Umbilical cord (tissue), 2 donors: ENCODE data around the gene OTP. TPM values are rescaled to one million over a fixed set of nuclear protein-coding genes. Genes with fewer than 3 reads are reported as not detected.

Source experiments
- DNase-seq: peaks from one replicate; pipeline ENCODE4 v3.0.0-alpha.2; 2015; ENCODE audit warnings: low spot score
- total RNA-seq: library from RNA; depleted of rRNA; stranded (reverse); fragments of >200 nt; gene quantifications from one replicate; pipeline ENCODE4 v1.2.3, GENCODE V29; 2014; ENCODE audit warnings: low replicate concordance; ENCODE audit not compliant: insufficient read depth

Gene OTP
- total RNA-seq, result 6.0 TPM

DNA sequence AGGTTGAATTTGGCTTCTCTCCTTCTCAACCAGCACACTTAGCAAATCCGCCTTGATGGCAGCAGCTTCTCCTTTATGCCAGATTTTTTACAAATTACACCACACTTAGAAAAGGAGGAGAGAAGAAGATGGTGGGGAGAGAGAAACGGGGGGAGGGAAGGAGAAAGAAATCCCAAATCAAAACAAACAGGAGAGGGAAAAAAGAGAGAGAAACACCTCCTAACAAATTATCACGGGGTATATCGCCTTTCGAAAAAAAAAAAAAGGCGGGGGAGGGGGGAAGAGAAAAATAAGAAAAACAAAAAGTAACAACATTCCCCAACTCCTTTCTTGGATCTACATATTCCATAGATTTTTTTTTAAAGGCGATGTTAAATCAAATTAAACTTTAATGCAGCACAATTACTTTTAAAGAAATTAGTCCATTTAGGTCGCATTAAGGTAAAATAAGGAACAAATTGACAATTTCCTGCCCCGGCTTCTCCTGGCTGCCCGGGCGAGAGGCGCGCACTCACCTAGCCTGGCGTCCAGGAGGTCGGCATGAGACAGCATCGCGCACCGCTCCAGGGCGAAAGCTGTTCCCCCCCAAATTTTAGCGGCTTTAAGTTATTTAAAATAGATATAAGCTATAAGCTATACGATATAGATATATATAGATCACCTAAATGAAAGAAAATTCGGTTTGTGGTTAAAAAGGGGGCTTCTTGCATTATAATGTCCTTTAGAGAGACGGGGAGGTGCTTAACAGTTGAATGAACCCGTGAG lies at the start of gene OTP:
Gene OTP (minus strand): TSS at position 716 of the 765 bp plus-strand sequence. CDS start 164 bp downstream, at position 552.
- no peak for DNase-seq

DNA sequence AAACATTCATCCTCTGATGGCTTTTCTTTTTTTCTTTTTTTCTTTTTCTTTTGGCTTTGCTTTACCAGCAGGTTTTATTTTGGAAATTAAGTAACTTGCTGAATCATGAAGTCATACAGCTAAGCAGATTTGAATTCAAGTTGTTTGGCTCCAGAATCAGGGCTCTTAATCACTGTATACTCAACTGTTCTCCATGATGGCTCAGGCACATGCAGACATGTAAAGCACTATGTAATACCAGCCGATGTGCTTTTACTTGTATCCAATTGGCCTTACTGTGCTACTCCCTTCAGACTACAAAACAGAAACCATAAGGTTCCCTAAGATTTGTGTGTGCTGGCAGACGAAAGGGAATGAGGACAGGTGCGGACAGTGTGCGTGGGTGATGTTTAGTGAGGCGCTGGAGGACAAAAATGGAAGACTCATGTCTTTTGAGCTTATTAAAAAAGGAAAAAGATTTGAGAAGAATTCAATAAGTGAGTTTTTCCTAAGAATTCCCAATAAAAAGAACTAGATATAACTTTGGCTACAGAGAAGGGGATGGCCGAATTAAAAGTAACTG lies 44.7 kb upstream of the OTP start:
- no peak for DNase-seq

DNA sequence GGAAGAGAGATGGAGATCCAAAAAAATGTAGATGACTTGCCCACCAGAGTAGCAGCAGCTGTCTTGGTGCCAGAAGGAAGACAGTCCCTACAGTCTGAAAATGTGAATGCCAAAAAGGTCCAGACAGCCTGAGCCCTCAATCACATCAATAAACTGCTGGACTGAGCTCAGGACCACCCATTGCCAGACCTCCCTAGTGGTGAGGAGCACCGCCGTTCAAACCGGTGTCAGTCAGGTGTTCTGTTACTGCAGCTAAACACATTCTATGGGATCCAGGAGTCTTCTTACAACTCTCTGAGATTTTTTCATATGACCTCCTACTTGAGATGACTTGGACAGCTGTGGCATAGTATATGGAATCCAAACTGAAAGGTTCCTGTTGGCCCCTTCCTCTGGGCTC lies 32.0 kb upstream of the OTP start:
- DNase-seq, result no peak

- no peak for DNase-seq
These were observed 31.2 kb upstream of the OTP start for GRCh38 chr5:77669677-77670076.

DNA sequence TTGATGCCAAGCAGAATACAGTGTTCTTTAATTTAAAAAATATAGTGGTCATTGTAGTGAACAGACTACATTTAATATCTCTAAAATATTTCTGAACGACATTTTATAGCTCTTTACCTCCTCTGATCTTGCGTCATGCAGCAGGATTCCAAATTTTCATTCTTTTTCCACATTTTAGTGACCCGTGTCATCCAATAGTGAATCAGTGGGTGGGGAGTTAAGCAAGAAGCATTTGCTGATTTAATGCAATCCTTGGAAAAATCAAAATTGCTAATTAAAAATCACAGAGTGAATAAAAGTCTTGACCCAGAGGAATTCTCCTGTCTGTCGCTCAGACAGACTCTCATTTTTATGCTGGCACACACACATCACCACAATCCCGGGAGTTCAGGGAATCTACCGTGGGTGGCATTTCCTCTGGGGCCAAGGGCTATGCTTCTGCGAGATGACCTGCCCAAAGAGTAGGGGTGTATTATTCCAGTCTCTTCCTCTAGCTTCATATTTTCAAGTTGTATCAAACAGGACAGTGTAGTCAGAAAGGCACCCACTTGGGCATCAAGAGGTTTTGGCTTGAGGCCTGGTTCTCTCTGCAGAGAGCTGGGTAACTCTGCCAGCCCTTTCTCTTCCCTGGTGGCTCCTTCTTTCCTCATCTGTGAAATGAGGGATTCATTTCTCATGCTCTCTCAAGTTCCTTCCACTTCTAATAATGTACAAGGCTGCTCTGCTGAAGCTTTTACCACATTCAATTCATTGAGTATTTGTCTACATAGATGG lies 24.8 kb upstream of the OTP start:
- DNase-seq, result no peak

DNA sequence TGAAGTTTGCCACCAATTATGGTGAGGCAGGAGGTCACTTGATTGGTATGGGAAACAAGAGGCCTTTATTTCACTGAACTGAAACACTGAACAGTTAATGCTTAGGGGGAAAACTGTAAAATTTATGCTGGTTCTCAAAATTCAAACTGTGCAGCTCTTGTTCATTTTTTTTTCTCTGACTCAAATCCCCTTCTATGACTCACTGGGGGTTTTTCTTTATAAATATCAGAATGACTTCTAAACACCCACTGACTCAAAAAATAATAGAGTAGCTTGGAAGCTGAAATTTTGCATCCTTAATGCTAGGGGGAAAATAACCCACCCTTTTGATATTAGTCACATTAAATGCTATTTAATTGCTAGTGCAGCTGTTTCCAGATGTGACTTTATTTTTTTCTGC lies 24.1 kb upstream of the OTP start:
- DNase-seq, result no peak

DNA sequence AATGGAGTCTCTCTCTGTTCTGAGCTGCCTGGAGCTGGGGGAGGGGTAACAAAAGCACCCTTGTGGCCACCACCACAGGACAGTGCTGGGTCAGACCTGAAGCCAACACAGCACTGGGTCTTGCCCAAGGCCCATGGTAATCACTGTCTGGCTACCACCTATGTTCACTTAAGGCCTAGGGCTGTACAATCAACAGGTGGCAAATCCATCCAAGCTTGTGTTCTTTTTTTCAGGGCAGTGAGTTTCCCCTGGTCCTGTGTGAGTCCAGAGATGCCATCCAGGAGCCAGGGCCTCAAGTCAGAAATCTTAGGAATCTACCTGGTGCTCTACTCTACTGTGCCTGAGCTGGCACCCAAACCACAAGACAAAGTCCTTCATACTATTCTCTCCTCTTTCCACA lies 20.1 kb upstream of the OTP start:
- no peak for DNase-seq

GRCh38 chr5:77651343-77651742 lies 12.8 kb upstream of the OTP start:
- DNase-seq, result no peak

- no peak for DNase-seq
These were observed 12.2 kb upstream of the OTP start for GRCh38 chr5:77650686-77651085.

DNA sequence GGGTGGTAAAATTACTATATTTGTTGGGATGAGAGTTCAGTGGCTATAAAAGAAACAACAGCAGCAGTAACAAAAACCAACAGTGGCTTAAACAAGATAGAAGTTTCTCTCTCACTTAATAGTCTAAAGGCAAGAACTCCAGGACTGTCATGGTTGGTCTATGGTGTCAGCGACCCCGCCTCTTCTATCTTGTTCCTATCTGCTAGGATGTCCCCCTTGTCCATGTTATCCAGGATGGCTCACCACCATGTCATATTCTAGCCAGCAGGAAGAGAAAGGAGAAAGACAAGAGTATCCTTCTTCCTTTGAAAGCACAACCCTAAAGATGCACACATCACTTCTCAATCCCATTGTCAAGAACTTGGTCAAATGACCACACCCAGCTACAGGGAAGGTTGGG lies 11.3 kb upstream of the OTP start:
- no peak for DNase-seq

GRCh38 chr5:77645995-77646639 lies 7.6 kb upstream of the OTP start:
- no peak for DNase-seq

- no peak for DNase-seq
These were observed 6.9 kb upstream of the OTP start for GRCh38 chr5:77645158-77645994.

DNA sequence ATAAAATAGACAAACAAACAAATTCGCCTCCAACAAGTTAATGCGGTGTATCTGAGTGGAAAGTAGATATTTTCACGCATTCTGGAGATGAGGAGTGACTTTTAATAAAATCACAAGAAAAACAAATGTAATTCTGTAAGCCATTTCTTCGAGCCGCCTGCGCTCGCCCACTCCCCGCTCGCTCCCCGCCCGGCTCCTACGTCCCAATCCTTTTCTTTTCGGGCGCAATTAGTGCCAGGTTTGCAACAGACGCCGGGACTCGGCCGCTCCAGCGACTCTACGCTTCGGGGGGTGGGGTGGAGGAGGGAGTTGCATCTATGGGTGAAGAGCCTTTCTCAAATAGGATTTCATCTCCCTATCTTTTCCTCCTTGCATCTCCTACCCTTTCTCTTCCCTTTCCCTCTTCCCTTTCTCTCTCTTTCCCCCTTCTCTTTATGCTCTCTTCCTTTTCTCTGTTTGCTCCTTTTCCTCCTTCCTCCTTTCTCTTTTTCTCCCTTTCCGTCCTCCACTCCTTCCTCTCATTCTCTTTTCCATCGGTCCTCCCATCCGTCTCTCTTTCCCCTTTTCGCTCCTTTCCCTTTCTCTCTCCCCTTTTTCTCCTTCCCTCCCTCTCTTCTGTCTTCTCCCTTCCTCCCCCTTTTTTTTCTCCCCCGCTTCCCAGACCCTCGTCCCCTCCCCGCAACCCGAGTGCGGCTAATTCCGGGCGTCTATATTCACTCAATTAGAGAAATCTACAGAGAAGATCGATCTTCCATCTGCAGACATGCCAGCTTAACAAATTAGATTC lies 6.1 kb upstream of the OTP start:
- DNase-seq, result no peak

GRCh38 chr5:77643654-77644370 lies 5.3 kb upstream of the OTP start:
- no peak for DNase-seq

DNA sequence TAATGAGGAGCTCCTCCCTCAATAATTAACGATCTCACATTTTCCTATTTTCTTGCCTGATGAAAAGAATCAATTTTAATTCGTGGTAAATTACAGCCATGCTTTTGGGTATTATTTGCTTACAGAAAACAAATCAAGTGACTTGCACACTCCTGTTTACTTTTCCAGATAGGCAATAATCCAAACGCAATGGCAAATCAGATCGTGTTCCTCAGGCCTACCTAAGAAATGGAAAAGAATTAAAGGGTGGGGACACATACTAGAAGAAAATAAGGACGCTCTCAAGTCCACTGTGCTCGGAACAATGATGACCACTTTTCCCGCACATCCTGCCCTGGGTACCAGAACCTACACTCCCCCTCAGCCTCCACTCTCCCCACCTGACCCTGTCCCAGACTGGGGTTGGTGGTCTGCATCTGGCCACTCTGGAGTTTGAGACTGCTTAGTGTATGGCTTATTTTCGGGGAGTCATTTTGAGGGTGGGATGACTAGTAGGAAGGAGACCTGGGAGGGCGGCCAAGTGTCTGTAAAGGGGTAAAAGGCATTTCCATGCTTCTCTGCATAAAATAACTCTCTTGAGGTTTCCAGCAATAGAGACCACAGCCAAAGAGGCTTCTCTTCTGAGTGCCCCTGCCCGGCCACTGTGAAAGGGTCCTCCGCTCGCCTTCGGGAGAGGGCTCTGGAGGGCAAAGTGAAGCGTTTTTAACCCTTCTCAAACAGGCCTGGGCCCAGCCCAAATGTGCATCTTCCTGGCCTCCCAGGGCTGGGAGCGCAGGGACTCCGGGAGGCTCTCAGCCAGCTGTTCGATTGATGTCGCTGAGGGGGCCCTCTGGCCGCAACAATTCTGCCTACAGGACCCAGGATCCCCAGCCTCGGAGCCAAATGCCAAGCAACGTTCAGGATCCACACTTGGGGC lies 4.5 kb upstream of the OTP start:
- no peak for DNase-seq

DNA sequence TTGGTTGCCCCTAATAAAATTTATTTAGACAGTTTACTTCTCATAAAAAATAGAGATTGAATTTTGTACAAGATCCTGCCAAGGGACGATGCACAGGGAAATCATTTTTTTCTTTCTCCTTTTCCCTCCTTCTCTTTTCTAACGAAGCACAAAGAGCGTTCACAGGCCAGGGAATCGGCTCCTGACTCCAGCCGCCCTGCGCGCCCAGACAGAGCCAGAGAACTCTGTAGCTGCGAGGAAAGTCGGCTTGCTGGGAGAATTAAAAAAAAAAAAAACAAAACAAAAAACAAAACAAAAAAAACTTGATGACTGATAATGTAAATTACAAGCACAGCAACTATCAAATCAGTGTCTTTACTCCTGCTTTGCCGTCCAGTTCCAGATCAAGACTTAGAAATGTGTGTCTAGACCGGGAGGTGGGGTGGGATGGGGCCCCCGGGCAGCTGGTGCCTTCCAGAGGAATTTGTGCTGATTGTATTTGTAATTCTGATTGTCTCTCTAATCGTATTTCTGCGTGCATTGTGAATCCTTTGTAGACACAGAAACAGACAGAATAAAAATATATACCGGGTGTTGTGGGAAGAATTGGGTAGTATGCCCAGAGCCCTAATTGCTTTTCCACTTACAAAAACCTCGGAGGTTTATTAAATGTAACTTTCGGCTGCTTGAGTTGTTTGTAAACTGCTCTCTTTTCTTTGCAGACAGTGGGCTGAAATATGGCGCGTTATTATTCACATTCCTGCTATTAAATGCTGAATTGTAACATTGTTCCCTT lies 3.6 kb upstream of the OTP start:
- no peak for DNase-seq

- DNase-seq, result no peak
These were observed 3.0 kb upstream of the OTP start for GRCh38 chr5:77641397-77641943.
